Mesenchymal stem cell (in vitro differentiated cells and primary cell): Measurements from ENCODE around the gene LACTB.
A peak's percentile ranks its signal among the peaks of the same experiment; 100 is the strongest.

Experiments
- DNase-seq: peaks from one replicate; pipeline ENCODE4 v3.0.0-alpha.2; 2013
- H2AFZ ChIP-seq: one replicate; pipeline ENCODE4 v1.6.1; 2013; ENCODE audit warnings: low read depth, mild to moderate bottlenecking, control low read depth, inconsistent platforms, low read length, moderate library complexity
- H2AK5ac ChIP-seq: 2 replicates; pipeline ENCODE4 v1.6.1; 2013; ENCODE audit warnings: low read length, moderate library complexity, mild to moderate bottlenecking, inconsistent platforms; ENCODE audit not compliant: severe bottlenecking
- H2BK120ac ChIP-seq: one replicate; pipeline ENCODE4 v1.6.1; 2013; ENCODE audit warnings: low read depth, mild to moderate bottlenecking, inconsistent platforms, low read length, moderate library complexity
- H2BK12ac ChIP-seq, 2 experiments: one replicate each; pipeline ENCODE4 v1.6.1; 2013; ENCODE audit warnings: inconsistent platforms in 2 of 2, low read length in 2 of 2, mild to moderate bottlenecking in 2 of 2, moderate library complexity in 2 of 2, control low read depth in 1 of 2
- H2BK15ac ChIP-seq: one replicate; pipeline ENCODE4 v1.6.1; 2013; ENCODE audit warnings: mild to moderate bottlenecking, low read depth, inconsistent platforms; ENCODE audit not compliant: poor library complexity, severe bottlenecking
- H2BK5ac ChIP-seq: 2 replicates; pipeline ENCODE4 v1.6.1; 2013; ENCODE audit warnings: low read depth, mild to moderate bottlenecking, low read length, control low read depth, inconsistent platforms; ENCODE audit not compliant: poor library complexity, severe bottlenecking
- H3K14ac ChIP-seq, 2 experiments: one replicate each; pipeline ENCODE4 v1.6.1; 2013; ENCODE audit warnings: inconsistent platforms in 2 of 2, low read length in 2 of 2, control low read depth in 1 of 2, mild to moderate bottlenecking in 1 of 2, moderate library complexity in 1 of 2
- H3K18ac ChIP-seq, 2 experiments: one replicate each; pipeline ENCODE4 v1.6.1; 2013; ENCODE audit warnings: inconsistent platforms in 2 of 2, low read length in 2 of 2, control low read depth in 1 of 2, low read depth in 1 of 2, mild to moderate bottlenecking in 1 of 2
- H3K23ac ChIP-seq, 2 experiments: one replicate each; pipeline ENCODE4 v1.6.1; 2013; ENCODE audit warnings: inconsistent platforms in 2 of 2, low read length in 2 of 2, mild to moderate bottlenecking in 2 of 2, moderate library complexity in 2 of 2, control low read depth in 1 of 2
- H3K27ac ChIP-seq: 2 replicates; pipeline ENCODE4 v1.5.1; 2013; ENCODE audit warnings: mild to moderate bottlenecking, moderate library complexity, low read length, control low read depth, inconsistent platforms; ENCODE audit not compliant: poor library complexity, severe bottlenecking
- H3K27me3 ChIP-seq, 2 experiments: 2 replicates each; pipeline versions ENCODE4 v1.6.1 to v1.7.0; 2013; ENCODE audit warnings: low read length in 2 of 2, mild to moderate bottlenecking in 2 of 2, moderate library complexity in 2 of 2, control low read depth in 1 of 2, inconsistent platforms in 1 of 2; ENCODE audit not compliant: control insufficient read depth in 1 of 2, insufficient read depth in 1 of 2
- H3K36me3 ChIP-seq, 2 experiments: 2 replicates each; pipeline versions ENCODE4 v1.6.1 to v1.7.0; 2013; ENCODE audit warnings: low read length in 2 of 2, control low read depth in 1 of 2, inconsistent platforms in 1 of 2, low read depth in 1 of 2, mild to moderate bottlenecking in 1 of 2; ENCODE audit not compliant: insufficient read depth in 2 of 2, control insufficient read depth in 1 of 2
- H3K4ac ChIP-seq, 2 experiments: one replicate each; pipeline ENCODE4 v1.6.1; 2013; ENCODE audit warnings: inconsistent platforms in 2 of 2, low read length in 2 of 2, mild to moderate bottlenecking in 2 of 2, moderate library complexity in 2 of 2, control low read depth in 1 of 2, low read depth in 1 of 2
- H3K4me1 ChIP-seq: 2 replicates; pipeline ENCODE4 v1.6.1; 2013; ENCODE audit warnings: low read depth, low read length, control low read depth; ENCODE audit not compliant: control insufficient read depth, insufficient read depth
- H3K4me2 ChIP-seq: 2 replicates; pipeline ENCODE4 v1.6.1; 2013; ENCODE audit warnings: low read length, mild to moderate bottlenecking, inconsistent platforms; ENCODE audit not compliant: poor library complexity, severe bottlenecking
- H3K4me3 ChIP-seq, 2 experiments: 2 replicates each; pipeline versions ENCODE4 v1.5.1 to v1.7.0; 2013; ENCODE audit warnings: low read length in 2 of 2, mild to moderate bottlenecking in 2 of 2, control low read depth in 1 of 2, low read depth in 1 of 2; ENCODE audit not compliant: insufficient read depth in 1 of 2
- H3K79me1 ChIP-seq: replicated peaks from 2 replicates; pipeline ENCODE4 v1.6.1; 2013; ENCODE audit warnings: mild to moderate bottlenecking, control low read depth, low read length, inconsistent platforms; ENCODE audit not compliant: poor library complexity, severe bottlenecking
- H3K9ac ChIP-seq: 2 replicates; pipeline ENCODE4 v1.7.0; 2013; ENCODE audit warnings: mild to moderate bottlenecking, low read length, moderate library complexity
- H3K9me3 ChIP-seq: 2 replicates; pipeline ENCODE4 v1.7.0; 2013; ENCODE audit warnings: mild to moderate bottlenecking, low read length; ENCODE audit not compliant: control insufficient read depth
- H4K8ac ChIP-seq: one replicate; pipeline ENCODE4 v1.6.1; 2013; ENCODE audit warnings: inconsistent platforms, mild to moderate bottlenecking, low read length, moderate library complexity
- H4K91ac ChIP-seq: one replicate; pipeline ENCODE4 v1.6.1; 2013; ENCODE audit warnings: mild to moderate bottlenecking, low read length, inconsistent platforms
- WGBS: methylation state at CpG from one replicate; pipeline ENCODE4 v1.1.7; 2013; ENCODE audit warnings: mixed read lengths; 5-methylcytosine and 5-hydroxymethylcytosine counted together

Gene LACTB

GRCh38 chr15:63189941-63190768, 68.5 kb downstream of the LACTB start:
- H3K4me3 ChIP-seq: peak overlapping the region; percentile 75 to 95
- H3K23ac ChIP-seq: peak overlapping the region in 1 of 2 experiments; percentile 46
- H2BK5ac ChIP-seq: no peak overlapping the region
- H3K27me3 ChIP-seq: no peaks in the 10 kb centered on the region
- peak overlapping the region; percentile 80 for H3K4me2 ChIP-seq
- H3K36me3 ChIP-seq: no peaks in the 10 kb centered on the region
- no peak overlapping the region for H2BK120ac ChIP-seq
- peak overlapping the region; percentile 95 for H2BK15ac ChIP-seq
- DNase-seq: no peak
- H2AK5ac ChIP-seq: peak overlapping the region; percentile 7
- H3K27ac ChIP-seq: peak overlapping the region; percentile 39
- no peak overlapping the region for H3K4ac ChIP-seq
- peak overlapping the region; percentile 91 for H3K9ac ChIP-seq
- H2BK12ac ChIP-seq: peak overlapping the region; percentile 27 to 56
- H3K18ac ChIP-seq: peak overlapping the region; percentile 70 to 80
- no peaks in the 10 kb centered on the region for H3K79me1 ChIP-seq
- H4K91ac ChIP-seq: no peak overlapping the region
- 8% methylated on average over 9 of the region's 10 CpGs for WGBS
- H2AFZ ChIP-seq: peak overlapping the region; percentile 79
- no peaks in the 10 kb centered on the region for H3K9me3 ChIP-seq
- peak overlapping the region; percentile 75 for H4K8ac ChIP-seq
- peak overlapping the region in 1 of 2 experiments; percentile 39 for H3K14ac ChIP-seq
- peaks cover 2% of the 10 kb centered on the region for H3K4me1 ChIP-seq

GRCh38 chr15:63190769-63191649, 69.3 kb downstream of the LACTB start:
- Histone ChIP-seq H3K9ac (peak overlapping the region; percentile 91), H3K14ac (no peak overlapping the region), H2BK15ac (no peak overlapping the region), H3K27me3 (no peaks in the 10 kb centered on the region), H2BK12ac (no peak overlapping the region), H2BK5ac (no peak overlapping the region), H3K36me3 (no peaks in the 10 kb centered on the region), H4K8ac (no peak overlapping the region), H3K4me3 (peak overlapping the region in 1 of 2 experiments; percentile 95), H3K79me1 (no peaks in the 10 kb centered on the region), H3K27ac (no peak overlapping the region), H2BK120ac (no peak overlapping the region), H3K4me2 (peak overlapping the region; percentile 80), H3K18ac (no peak overlapping the region), H2AFZ (no peak overlapping the region), H3K9me3 (no peaks in the 10 kb centered on the region), H2AK5ac (no peak overlapping the region), H3K23ac (no peak overlapping the region), H4K91ac (no peak overlapping the region), H3K4ac (no peak overlapping the region), H3K4me1 (peaks cover 2% of the 10 kb centered on the region)
- WGBS: 95% methylated on average over 2 of the region's 3 CpGs
- DNase-seq: no peak
